Measurements from ENCODE around the gene ZNF804B.

ZNF804B gene

DNA sequence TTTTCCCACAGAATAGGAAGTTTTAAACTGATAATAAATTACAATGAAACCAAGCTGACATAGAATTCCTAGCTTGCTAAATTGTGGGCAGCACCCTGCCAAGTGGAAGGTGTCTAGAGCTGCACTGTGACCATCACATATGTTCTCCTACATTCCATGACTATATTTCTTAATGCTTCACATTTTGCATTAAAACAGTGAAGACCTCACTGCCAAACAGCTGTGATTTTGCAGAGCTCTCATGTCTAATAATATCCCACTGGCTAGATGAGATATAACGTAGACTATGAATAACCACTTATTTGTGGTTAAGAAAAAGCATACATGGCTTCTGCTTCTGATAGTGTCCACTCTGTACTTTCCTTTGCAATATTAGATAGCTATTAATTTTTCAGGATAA is 264.4 kb downstream of the ZNF804B start:
- TF ChIP-seq, protein P1, sequence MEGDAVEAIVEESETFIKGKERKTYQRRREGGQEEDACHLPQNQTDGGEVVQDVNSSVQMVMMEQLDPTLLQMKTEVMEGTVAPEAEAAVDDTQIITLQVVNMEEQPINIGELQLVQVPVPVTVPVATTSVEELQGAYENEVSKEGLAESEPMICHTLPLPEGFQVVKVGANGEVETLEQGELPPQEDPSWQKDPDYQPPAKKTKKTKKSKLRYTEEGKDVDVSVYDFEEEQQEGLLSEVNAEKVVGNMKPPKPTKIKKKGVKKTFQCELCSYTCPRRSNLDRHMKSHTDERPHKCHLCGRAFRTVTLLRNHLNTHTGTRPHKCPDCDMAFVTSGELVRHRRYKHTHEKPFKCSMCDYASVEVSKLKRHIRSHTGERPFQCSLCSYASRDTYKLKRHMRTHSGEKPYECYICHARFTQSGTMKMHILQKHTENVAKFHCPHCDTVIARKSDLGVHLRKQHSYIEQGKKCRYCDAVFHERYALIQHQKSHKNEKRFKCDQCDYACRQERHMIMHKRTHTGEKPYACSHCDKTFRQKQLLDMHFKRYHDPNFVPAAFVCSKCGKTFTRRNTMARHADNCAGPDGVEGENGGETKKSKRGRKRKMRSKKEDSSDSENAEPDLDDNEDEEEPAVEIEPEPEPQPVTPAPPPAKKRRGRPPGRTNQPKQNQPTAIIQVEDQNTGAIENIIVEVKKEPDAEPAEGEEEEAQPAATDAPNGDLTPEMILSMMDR (IDR thresholded peaks at IDR 0.05), result no peak

DNA sequence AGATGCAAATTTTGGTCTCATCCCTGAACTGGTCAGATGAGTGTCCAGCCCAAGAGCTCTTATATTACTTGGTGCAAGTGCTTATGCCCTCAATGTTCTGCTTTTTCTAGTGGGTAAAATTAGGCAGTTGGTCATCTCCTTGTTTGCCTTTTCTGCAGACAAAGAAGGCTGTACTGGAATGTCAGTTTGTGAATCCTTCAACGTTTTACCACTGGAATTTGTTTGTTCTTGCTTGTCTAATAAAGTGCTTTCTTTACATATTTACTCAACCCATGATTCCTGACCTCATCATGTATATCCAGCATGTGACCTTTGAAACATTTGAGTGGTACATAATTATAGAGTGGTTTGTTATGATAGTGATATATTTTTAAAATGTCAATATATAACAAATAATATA is 268.3 kb downstream of the ZNF804B start:
- TF ChIP-seq, protein P1 (IDR thresholded peaks at IDR 0.05), result no peak

DNA sequence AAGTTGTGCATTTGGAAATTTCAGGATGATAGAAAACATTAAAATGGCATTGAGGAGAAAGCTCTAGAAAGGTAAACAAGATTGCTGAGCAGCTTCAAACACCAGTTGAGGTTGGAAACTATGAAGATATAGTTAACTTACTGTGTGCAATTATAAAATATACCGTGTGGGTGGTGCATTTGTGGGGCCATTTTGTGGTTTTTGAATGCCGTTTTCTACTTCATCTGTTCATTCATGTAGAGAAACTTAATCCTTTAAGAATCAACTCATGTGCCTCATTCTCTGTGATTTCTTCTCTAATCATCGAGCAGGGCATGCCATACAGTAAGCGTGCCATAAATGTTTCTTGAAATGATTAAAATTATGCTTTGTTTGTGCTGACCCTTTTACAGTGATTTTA is 268.8 kb downstream of the ZNF804B start:
- TF ChIP-seq, protein P1 (IDR thresholded peaks at IDR 0.05), result no peak

DNA sequence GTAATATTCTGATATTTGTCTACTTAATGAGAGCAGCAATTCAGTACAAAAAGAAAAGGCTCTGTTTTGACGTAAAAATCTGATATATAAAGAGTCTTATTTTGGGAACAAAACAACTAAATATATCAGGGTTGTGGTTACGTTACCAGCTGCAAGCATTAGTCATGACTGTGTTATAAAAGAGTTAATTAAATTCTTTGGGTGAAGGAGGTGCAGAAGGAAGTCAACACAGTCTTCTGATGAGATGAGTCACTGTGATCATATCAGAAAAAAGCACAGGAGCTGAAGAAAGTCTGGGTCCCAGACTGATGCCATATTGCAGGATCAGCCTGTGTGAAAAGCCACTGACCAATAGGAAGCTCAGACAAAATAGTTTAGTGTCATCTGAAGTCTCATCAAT is 270.4 kb downstream of the ZNF804B start:
- TF ChIP-seq, protein P1 (IDR thresholded peaks at IDR 0.05), result no peak

DNA sequence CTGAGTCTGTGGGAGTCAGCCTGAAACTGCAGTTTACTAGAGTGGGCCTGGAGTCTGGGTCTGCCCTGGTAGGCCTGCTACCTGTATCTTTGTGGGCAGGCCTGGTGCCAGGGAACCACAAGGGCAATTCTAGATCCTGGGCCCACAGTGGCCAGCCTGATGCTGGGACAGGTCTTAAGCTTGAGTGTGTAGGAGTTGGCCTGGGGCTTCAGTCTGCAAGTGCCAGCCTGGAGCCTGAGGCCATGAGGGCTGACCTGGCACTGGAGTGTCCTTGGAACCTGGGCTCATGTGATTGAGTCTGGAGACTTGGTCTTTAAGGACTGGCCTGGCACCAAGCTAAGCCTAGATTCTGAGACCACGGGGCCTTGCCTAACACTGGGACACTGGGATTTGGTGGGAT is 281.7 kb downstream of the ZNF804B start:
- TF ChIP-seq, protein P1 (IDR thresholded peaks at IDR 0.05), result no peak

DNA sequence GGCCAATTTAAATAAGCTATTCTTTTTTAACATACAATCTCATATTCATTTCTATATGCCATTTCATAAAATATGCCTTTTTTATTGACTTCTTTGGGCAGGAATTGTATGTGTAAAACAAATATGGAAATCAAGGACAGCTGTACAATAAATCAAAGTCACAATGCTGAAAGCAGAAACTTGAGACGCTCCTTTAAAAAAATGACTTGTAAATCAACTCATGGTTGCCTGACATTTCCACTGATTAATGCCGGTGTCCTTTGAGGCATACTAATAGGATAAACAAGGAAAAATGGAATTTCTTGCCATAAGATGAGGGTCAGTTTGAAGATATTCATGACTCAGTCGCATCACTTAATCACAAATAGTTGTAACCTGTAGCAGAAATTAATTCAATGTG is 283.4 kb downstream of the ZNF804B start:
- TF ChIP-seq, protein P1 (IDR thresholded peaks at IDR 0.05), result no peak

DNA sequence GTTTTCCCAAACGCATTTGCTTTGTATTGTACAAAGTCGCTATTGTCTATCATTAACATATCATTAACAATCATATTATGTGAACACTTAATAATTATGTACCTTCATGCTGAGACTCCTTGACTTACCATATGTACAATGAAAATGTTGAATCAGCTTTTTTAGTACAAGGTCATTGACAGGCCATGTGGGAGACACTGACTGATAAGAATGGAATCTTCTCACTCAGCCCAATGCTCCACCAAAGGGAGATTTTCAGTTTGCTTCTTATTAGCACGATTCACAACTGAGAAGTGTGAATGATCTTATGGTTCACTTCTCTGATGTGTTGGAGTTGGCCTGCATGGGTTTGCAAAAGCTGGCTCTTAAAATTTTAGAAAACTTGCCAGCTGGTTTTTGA is 289.5 kb downstream of the ZNF804B start:
- TF ChIP-seq, protein P1 (IDR thresholded peaks at IDR 0.05), result no peak

DNA sequence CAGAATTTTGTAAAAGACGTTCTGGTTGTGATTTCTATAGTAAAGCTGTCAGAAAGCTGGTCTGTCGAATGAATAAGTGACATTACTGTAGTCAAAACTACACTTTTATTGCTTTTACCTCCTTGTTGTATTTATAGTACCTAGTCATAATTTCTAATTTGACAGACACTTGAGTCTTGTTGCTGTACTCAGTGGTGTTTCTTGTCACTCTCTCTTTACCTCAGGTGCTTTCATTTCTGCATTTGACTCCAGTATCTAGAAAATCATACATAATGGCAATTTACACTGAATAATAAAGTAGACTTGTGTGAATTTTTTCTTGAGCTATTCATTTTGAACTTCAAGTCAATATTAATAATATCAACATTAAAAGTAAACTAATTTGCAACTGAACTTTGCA is 293.6 kb downstream of the ZNF804B start:
- TF ChIP-seq, protein P1 (IDR thresholded peaks at IDR 0.05), result no peak

Measured in LNCAP (cell line).